Activated naive CD4-positive, alpha-beta T cell treated with anti-CD3 and anti-CD28 coated beads, Interleukin-2, amount 50 U/mL, for 24 hours (primary cell): ENCODE measurements around the gene HPCAL1.

ENCODE experiments used
- H3K27ac Mint-ChIP-seq: one replicate; pipeline ENCODE4 v1.8.0; 2021; ENCODE audit warnings: mild to moderate bottlenecking, mixed read lengths
- H3K27me3 Mint-ChIP-seq: one replicate; pipeline ENCODE4 v1.8.0; 2021; ENCODE audit warnings: mixed read lengths
- H3K36me3 Mint-ChIP-seq: one replicate; pipeline ENCODE4 v1.8.0; 2021; ENCODE audit warnings: mixed read lengths
- H3K4me1 Mint-ChIP-seq: one replicate; pipeline ENCODE4 v1.8.0; 2021; ENCODE audit warnings: mixed read lengths
- H3K4me3 Mint-ChIP-seq: one replicate; pipeline ENCODE4 v1.8.0; 2021; ENCODE audit warnings: mild to moderate bottlenecking, mixed read lengths
- H3K9me3 Mint-ChIP-seq: one replicate; pipeline ENCODE4 v1.8.0; 2021; ENCODE audit warnings: mixed read lengths

The HPCAL1 gene

DNA sequence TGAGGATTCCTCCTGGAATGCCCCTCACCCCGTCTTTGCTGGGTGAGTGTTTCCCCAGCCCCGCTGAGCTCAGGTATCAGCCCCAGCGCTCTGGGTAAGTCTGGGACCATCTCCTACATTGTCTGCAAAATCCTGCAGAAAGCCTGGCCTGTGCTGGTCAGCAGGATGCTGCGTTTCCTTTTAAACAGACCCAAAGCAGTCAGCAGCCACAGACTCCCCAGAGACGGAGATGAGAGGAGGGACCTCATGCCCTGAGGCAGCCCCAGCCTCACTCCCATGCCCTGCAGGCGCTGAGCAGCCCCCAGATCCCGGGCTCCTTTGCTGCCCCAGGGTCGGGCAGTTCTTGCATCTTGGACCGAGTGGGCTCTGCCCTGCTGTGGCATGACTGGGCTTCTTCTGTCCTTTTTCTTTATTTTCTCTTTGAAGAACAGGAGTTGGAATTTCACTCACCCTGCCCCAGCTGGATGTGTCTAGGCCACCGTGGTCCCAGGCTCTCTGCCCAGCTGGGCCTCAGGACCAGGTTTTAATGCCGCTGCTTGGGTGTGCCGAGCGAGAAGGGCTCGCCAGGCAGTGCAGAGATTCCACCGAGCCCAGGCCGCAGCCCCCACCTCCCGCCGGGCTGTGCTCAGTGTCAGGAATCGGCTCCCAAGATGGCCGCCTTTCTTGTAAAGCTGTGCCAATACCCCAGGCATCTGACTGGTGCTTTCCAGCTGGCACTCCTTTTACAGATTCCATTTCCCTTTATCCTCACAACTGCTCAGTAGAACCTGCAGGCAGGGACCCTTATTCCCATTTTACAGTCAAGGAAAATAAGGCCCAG is 101.8 kb downstream of the HPCAL1 start:
- peaks cover 2% of the 10 kb centered on the region for H3K36me3 Mint-ChIP-seq
- no peak overlapping the region for H3K27ac Mint-ChIP-seq
- H3K9me3 Mint-ChIP-seq: no peaks in the 10 kb centered on the region
- peaks cover 76% of the 10 kb centered on the region for H3K4me1 Mint-ChIP-seq
- H3K4me3 Mint-ChIP-seq: no peak overlapping the region
- H3K27me3 Mint-ChIP-seq: no peaks in the 10 kb centered on the region

DNA sequence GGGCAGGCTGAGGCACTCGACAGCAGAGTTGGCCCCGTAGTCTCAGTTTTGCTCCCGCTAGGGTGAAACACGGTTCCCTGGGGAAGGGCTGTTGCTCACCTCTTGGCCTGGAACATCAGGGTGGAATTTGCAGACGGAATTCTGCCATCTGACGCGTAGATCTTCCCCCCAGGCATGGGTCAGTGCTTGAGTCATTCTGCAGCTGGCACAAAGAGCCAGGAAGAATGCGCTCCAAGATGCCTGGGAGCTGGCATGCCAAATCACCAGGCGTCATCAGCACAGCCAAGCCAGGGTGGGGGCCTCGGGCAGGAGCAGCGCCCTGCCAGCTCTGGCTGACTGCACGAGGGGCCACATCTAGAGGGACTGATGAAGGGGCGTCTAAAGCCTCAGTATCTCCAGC is 102.7 kb downstream of the HPCAL1 start:
- peaks cover 71% of the 10 kb centered on the region for H3K4me1 Mint-ChIP-seq
- H3K36me3 Mint-ChIP-seq: peaks cover 2% of the 10 kb centered on the region
- no peaks in the 10 kb centered on the region for H3K27me3 Mint-ChIP-seq
- no peak overlapping the region for H3K27ac Mint-ChIP-seq
- no peak overlapping the region for H3K4me3 Mint-ChIP-seq
- H3K9me3 Mint-ChIP-seq: no peaks in the 10 kb centered on the region

DNA sequence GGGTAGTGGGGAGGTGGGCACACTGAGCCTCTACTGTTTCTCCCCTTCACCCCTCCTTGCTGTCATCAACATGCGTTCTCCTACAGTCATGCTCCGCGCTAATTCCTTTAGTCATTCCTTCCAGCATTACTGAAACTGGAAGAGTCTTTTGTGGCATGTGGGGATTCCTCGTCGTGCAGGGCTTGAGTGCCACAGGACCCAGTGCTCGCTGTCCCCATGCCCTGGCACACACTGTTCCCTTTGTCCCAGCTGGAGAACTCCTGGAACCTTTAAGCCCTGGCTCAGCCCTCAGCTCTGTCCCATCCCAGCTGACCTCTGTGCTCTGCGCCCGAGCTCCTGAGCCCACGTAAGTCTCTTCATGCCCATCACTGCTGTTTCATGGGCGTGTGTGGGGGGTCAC is 103.3 kb downstream of the HPCAL1 start:
- Mint-ChIP-seq H3K4me3 (no peak overlapping the region), H3K36me3 (peaks cover 2% of the 10 kb centered on the region), H3K9me3 (no peaks in the 10 kb centered on the region), H3K27me3 (no peaks in the 10 kb centered on the region), H3K4me1 (peaks cover 67% of the 10 kb centered on the region), H3K27ac (no peak overlapping the region)

DNA sequence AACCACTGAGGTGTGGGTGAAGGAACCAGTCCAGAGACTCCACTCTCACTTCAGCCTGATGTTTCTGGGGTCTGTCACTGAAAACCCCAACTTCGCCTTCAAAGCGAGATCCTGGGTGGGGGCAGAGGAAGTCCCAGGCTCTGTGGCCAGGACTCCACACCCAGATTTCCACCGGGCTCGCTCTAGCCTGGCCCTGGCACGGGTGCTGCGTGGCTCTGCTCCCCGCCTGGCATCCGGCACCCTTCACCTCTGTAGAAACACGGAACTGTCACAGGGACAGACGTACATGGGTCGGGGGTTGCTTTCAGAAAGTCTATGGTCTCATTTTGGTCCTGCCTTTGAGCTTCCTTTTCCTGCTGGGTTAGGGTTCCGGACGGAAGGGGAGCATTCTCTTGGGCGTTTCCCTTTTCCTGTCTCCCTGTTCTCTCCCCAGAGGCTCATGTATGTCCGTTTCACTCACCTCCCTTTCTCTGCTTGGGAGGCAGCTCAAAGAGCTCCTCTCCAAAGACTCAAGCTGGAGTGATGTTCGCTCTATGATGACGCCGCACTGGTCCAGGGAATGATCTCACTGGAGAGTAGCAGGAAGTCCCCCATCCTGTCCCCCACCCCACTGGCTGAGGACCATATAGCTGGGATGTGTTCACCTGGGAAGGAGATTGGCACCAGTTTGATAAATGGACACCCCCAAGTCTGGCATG is 103.9 kb downstream of the HPCAL1 start:
- H3K9me3 Mint-ChIP-seq: no peaks in the 10 kb centered on the region
- H3K4me1 Mint-ChIP-seq: peaks cover 61% of the 10 kb centered on the region
- H3K27ac Mint-ChIP-seq: peak overlapping the region; percentile 14
- H3K36me3 Mint-ChIP-seq: peaks cover 2% of the 10 kb centered on the region
- H3K27me3 Mint-ChIP-seq: no peaks in the 10 kb centered on the region
- peak overlapping the region; percentile 88 for H3K4me3 Mint-ChIP-seq

DNA sequence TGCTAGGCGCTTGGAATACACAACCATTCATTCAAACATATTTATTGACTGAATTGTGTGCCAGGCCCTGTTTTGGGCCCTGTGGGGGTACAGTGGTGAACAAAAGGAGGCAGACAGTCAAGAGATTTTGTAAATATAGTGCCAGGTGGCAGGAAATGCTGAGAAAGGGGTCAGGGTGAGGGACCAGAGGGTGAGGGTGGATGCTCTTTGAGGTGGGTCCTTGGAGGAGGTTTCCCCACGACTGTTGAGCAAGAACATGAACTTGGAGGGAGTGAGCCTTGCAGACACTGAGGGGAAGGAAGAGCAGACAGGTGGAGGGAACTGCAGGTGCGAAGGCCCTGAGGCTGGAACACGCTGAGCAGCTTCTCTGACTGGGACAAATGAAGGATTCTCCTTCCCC is 104.7 kb downstream of the HPCAL1 start:
- Mint-ChIP-seq H3K36me3 (peaks cover 2% of the 10 kb centered on the region), H3K9me3 (no peaks in the 10 kb centered on the region), H3K27ac (peak overlapping the region; percentile 78), H3K4me1 (peaks cover 53% of the 10 kb centered on the region), H3K27me3 (no peaks in the 10 kb centered on the region), H3K4me3 (peak overlapping the region; percentile 88)

DNA sequence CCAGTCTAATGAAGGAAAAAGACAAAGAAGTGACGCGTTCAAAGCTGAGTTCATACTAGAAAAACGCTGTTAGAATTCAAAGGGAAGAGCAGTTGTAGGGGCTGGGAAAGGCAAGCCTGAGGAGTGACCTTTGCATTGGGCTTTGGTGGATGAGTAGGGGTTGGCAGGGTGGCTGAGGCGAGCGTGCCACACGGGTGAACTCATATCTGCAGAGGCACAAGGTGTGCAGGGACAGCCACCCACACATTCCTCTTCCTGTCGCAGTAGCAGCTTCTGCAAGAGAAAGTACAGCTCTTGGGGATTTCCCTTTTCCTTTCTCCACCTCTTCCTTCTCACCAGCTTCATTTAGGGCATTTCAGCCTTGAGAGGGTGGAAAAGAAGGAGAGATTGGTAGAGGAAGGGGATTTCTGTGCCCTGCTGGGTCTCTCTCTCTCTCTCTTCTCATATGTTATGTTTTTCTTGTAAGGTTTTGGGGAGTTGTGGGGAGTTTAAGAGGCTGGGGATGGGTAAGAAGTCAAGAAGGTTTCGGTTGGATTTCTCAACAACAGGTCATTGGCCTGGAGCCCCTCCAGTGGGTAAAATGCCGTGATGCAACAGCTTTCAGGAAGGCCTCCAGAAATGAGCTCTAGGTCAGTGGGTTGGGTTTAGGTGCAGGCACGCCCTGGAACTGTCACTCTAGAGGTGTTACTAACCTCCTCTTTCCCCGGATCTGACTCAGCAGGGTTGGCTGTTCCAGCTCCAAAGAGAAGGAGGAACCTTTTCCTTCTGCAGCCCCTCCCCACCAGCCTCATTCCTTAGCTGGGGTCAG is 105.3 kb downstream of the HPCAL1 start:
- Mint-ChIP-seq H3K27me3 (no peaks in the 10 kb centered on the region), H3K4me1 (peaks cover 47% of the 10 kb centered on the region), H3K27ac (peak overlapping the region; percentile 91), H3K36me3 (peaks cover 2% of the 10 kb centered on the region), H3K4me3 (peak overlapping the region; percentile 88), H3K9me3 (no peaks in the 10 kb centered on the region)

DNA sequence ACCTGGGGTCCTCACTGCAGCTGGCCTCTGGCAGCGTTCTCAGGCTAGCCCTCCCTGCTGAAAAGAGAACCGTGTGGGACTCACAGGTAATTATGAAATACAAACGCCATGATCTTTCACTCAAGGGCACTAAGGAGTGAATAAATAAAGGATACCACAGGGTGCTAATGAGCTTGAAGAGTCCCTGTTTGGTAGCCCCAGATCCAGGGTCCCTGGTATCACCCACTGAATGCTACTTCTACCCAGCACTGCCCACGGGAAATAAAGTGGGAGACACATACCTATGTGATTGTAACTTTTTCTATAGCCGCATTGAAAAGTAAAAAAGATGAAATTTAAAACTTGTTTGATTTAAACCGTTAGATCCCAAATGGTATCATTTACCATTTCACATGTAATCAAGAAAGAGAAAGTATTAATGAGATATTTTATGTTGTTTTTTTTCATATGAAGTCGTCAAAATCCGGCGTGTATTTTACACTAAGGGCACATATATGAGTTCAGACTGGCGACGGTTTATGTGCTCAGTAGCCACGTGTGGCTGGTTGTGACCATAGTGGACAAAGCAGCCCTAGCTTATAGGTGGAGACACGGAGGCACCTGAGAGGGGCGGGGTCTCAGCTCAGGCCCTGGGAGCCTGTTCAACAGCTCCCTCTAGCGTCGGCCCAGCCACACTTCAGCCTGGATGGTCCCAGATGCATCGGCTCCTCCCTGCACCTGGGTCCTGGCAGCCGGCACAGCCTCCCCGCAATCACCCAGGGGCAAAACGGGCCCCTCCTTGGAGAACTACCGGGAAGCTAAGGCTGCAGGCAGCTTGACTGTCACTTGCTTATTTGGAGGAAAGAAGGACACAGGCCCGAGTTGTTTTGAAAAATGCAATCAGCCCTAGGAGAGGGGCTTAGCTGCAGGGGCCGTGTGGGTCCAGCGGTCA is 106.2 kb downstream of the HPCAL1 start:
- H3K9me3 Mint-ChIP-seq: no peaks in the 10 kb centered on the region
- peak overlapping the region; percentile 91 for H3K27ac Mint-ChIP-seq
- peaks cover 44% of the 10 kb centered on the region for H3K4me1 Mint-ChIP-seq
- H3K4me3 Mint-ChIP-seq: peak overlapping the region; percentile 88
- peaks cover under 1% of the 10 kb centered on the region for H3K36me3 Mint-ChIP-seq
- H3K27me3 Mint-ChIP-seq: no peaks in the 10 kb centered on the region

DNA sequence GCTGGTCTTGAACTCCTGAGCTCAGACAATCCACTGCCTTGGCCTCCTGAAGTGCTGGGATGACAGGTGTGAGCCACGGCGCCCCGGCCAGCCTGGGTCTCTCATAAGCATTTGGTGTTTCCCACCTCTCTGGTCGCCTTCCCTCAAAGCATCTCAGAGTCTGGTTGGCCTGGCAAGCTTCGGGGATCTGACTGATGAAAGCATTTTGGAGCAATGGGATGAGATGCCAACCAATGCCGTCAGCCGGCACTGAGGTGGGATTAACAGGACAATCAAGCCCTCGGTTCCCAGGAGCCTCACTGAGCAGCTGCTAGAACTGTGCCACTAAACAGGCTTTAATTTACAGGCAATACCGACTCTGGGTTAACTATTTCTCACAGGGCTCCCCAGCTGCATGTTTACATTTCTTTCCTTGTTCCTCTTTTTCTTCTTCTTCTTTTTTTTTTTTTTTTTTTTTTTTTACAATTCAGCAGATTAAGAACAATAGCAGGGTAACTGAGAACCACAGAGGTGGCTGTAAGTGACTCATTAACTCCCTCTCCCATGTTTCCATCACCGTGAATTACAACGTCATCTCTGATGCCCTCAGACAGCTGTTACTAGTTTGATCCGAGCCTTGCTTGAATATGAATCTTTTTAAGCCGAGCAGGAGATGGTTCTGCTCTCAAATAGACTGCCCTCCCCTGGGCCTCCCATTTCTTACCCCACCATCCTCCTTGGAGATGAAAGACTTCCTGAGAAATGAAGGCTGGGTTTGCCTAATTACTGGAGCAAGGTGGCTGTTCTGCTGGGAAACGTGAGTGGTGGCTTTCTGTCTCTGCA is 107.5 kb downstream of the HPCAL1 start:
- H3K36me3 Mint-ChIP-seq: no peaks in the 10 kb centered on the region

DNA sequence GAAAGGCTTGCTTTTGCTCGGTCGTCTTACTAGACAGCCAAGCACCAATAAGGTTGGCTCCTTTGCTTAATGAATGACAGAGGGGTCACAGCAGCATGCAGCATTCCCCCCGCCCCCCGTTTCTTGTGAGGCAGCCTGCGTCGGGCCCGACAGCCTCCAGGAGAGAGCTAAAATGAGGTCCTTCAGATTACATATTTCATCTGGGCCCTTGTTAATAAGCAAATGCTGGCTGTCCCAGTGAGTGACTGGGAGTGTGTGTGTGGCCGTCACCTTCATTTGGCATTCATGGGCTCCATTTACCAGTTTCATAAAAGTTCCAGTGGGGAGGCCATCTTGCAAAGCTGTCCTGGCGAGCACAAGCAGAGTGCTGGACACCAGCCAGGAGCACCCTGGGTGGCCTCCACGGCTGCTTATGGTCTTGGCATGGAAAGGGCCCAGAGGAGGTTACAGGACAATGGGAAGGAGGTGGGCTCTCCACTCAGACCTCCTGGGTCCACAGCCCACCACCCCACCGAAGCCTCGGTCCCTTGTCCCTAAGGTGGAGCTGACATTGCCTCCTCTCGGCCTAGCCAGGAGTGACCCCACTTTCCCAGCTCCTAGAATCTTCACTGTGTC is 108.2 kb downstream of the HPCAL1 start:
- no peaks in the 10 kb centered on the region for H3K36me3 Mint-ChIP-seq
- H3K4me1 Mint-ChIP-seq: peaks cover 39% of the 10 kb centered on the region
- H3K4me3 Mint-ChIP-seq: no peak overlapping the region
- no peaks in the 10 kb centered on the region for H3K27me3 Mint-ChIP-seq
- no peak overlapping the region for H3K27ac Mint-ChIP-seq
- H3K9me3 Mint-ChIP-seq: no peaks in the 10 kb centered on the region

More for the DNA sequence above, 107.5 kb downstream of the HPCAL1 start:
- Mint-ChIP-seq H3K27me3 (no peaks in the 10 kb centered on the region), H3K4me1 (peaks cover 42% of the 10 kb centered on the region), H3K9me3 (no peaks in the 10 kb centered on the region), H3K4me3 (no peak overlapping the region), H3K27ac (peak overlapping the region; percentile 2)

DNA sequence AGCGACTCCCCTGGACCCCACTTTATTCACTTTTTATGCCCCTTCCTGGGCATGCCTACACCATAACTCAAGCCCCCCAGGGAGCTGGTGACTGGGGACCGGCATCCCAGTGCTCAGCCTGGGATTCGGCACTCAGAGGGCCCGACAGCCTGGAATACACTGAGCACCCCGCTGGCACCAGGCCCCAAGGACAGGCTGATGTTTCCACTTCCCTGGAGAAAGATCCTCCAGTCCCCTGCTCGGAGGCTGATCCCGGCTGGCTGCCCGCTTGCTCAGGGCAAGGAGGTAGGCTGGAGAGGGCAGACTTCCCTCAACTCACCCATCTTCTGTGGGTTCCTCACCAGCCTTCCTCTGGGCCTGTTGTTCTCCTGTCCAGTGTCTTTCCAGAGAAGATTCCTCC is 108.9 kb downstream of the HPCAL1 start:
- Mint-ChIP-seq H3K4me3 (no peak overlapping the region), H3K27me3 (no peaks in the 10 kb centered on the region)

DNA sequence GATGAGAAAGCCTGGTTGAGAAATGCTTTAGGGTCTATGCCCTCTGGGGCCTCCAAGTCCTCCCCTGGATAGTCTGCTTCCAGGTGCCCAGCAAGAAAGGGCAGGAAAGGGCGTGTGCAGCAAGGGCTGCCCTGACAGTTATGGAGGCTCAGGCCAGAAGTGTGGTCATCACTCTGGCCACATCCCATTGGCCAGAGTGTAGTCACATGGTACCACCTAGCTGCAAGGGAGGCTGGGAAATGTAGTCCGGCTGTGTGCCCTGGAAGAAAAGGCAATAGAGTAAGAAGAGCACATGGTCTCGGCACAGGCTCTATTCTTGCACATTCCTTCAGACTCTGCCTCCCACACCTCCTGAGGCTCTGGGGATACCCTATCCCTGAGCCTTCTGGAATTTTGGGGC is 109.7 kb downstream of the HPCAL1 start:
- Mint-ChIP-seq H3K4me1 (peaks cover 24% of the 10 kb centered on the region), H3K4me3 (no peak overlapping the region), H3K27me3 (no peaks in the 10 kb centered on the region), H3K9me3 (no peaks in the 10 kb centered on the region), H3K27ac (no peak overlapping the region), H3K36me3 (no peaks in the 10 kb centered on the region)

More for the DNA sequence above, 108.9 kb downstream of the HPCAL1 start:
- H3K9me3 Mint-ChIP-seq: no peaks in the 10 kb centered on the region
- H3K36me3 Mint-ChIP-seq: no peaks in the 10 kb centered on the region
- no peak overlapping the region for H3K27ac Mint-ChIP-seq
- peaks cover 32% of the 10 kb centered on the region for H3K4me1 Mint-ChIP-seq

DNA sequence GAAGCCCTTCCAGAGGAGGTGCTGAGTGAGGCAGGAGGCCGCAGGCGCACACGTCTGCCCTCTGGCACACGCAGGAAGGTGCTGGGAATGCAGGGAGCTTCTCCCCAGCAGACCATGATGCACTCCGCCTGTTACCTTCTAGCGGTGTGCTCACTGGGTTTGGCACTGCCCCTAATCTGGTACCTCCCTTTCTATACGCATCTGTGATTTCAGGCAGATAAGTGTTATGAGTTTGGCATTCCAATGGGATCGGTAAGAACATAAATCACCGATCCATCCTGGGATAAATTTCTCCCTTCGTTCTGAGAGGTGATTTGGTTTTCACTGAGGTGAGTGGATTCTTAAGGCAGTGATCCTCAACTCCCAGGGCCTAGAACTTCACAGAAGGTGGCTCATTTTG is 110.8 kb downstream of the HPCAL1 start:
- H3K4me1 Mint-ChIP-seq: peaks cover 13% of the 10 kb centered on the region
- no peak overlapping the region for H3K27ac Mint-ChIP-seq
- no peak overlapping the region for H3K4me3 Mint-ChIP-seq
- no peaks in the 10 kb centered on the region for H3K9me3 Mint-ChIP-seq
- no peaks in the 10 kb centered on the region for H3K36me3 Mint-ChIP-seq
- H3K27me3 Mint-ChIP-seq: no peaks in the 10 kb centered on the region

DNA sequence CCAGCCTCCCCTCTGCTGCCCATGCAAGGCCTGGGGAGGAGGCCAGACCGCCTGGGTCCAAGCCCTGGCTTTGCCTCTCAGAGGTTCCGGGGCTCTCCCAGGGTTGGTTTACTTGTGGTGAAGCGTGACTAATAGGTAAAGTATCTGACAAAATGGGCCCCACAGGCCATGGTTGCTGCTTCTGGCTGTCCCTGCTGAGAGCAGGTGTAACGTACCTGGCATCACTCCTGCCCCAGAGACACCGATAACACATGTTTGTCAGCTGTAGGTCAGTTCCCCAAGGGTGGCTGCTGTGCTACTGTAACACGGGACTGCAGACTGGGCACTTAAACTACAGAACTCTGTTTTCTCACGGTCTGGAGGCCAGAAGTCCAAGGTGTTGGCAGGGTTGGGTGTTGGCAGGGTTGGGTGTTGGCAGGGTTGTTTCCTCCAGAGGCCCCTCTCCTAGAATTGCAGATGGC is 111.3 kb downstream of the HPCAL1 start:
- no peaks in the 10 kb centered on the region for H3K27me3 Mint-ChIP-seq
- H3K36me3 Mint-ChIP-seq: no peaks in the 10 kb centered on the region
- H3K9me3 Mint-ChIP-seq: no peaks in the 10 kb centered on the region
- no peak overlapping the region for H3K27ac Mint-ChIP-seq
- peaks cover 8% of the 10 kb centered on the region for H3K4me1 Mint-ChIP-seq
- no peak overlapping the region for H3K4me3 Mint-ChIP-seq

DNA sequence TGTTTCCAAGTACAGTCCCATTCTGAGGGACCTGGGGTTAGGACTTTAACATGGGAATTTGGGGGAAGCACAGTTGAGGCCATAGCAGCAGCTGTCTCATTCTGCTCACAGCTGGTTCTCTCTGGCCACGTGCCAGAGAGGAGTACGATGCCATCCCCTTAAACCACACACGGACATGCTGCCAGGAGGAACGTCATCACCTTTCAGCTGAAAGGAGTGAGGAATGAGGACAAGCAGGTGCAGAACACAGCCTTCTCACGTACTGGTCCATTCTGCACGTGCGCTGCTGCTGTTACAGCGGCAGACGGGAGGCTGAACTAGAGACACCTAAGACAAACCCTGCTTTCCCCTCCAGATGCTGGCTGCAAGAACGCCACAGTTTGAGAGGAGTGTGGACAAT is 111.9 kb downstream of the HPCAL1 start:
- no peaks in the 10 kb centered on the region for H3K27me3 Mint-ChIP-seq
- peaks cover 4% of the 10 kb centered on the region for H3K4me1 Mint-ChIP-seq
- H3K4me3 Mint-ChIP-seq: no peak overlapping the region
- no peaks in the 10 kb centered on the region for H3K36me3 Mint-ChIP-seq
- no peaks in the 10 kb centered on the region for H3K9me3 Mint-ChIP-seq
- H3K27ac Mint-ChIP-seq: no peak overlapping the region
